GM18868 (cell line): ENCODE results near the gene P4HA2.
"Not testable (repeated sequence)": the region's sequence is repeated elsewhere in the genome, so short reads cannot be mapped to it uniquely, and the experiment has no call there.

ENCODE experiments used
- ATAC-seq: cut with Tn5 transposase; IDR thresholded peaks from one replicate; pipeline ENCODE4 v1.9.1; 2021; ENCODE audit warnings: mild to moderate bottlenecking, moderate library complexity; ENCODE audit not compliant: unreplicated experiment

P4HA2 gene

DNA sequence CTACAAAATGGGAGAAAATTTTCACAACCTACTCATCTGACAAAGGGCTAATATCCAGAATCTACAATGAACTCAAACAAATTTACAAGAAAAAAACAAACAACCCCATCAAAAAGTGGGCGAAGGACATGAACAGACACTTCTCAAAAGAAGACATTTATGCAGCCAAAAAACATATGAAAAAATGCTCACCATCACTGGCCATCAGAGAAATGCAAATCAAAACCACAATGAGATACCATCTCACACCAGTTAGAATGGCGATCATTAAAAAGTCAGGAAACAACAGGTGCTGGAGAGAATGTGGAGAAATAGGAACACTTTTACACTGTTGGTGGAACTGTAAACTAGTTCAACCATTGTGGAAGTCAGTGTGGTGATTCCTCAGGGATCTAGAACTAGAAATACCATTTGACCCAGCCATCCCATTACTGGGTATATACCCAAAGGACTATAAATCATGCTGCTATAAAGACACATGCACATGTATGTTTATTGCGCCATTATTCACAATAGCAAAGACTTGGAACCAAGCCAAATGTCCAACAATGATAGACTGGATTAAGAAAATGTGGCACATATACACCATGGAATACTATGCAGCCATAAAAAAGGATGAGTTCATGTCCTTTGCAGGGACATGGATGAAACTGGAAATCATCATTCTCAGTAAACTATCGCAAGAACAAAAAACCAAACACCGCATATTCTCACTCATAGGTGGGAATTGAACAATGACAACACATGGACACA, 65.9 kb downstream of the P4HA2 start:
- not testable (repeated sequence) for ATAC-seq

DNA sequence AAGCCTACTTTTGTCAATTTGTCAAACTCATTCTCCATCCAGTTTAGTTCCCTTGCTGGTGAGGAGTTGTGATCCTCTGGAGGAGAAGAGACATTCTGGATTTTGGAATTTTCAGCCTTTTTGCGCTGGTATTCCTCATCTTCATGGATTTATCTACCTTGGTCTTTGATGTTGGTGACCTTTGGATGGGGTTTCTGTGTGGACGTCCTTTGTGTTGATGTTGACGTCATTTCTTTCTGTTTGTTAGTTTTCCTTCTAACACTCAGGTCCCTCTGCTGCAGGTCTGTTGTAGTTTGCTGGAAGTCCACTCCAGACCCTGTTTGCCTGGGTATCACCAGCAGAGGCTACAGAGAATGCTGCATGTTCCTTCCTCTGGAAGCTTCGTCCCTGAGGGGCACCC, 71.2 kb downstream of the P4HA2 start:
- ATAC-seq: no peak

DNA sequence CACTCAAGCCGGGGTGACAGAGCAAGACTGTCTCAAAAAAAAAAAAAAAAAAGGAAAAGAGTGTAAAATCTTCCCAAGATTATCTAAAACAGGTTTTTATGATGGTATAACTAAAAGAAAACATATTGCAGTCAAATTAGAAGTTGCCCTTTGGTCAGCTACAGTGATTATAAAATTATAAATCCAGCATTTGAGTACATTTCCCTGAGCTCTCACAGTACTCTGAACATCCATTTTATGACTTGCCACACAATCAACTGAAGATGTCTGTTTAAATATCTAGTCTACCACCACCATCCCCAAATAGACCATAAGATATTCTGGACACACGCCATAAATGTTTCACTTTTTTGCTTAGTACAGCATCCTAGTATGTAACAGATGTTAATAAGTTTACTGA, 77.1 kb downstream of the P4HA2 start:
- no peak for ATAC-seq

GRCh38 chr5:132147663-132148062, 80.0 kb downstream of the P4HA2 start:
- no peak for ATAC-seq

GRCh38 chr5:132145326-132145725, 82.3 kb downstream of the P4HA2 start:
- not testable (repeated sequence) for ATAC-seq

DNA sequence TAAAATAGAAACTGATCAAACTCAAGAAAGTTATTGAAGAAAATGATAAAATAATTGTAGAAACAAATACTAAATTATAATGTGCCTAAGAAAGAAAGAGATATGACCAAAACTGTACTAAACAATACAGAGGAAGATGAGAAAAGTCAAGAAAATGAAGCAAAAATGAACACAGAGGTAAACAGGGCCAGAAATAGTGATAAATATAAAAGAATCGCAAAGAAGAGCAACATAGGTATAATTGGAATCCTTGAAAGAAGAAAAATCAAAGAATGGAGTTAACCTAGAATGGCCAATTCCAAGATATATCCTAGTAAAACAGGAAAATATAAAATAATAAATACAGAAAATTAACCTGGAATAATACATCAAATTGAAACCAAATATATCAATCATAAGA, 84.5 kb downstream of the P4HA2 start:
- ATAC-seq: no peak

- no peak for ATAC-seq
These were observed 85.2 kb downstream of the P4HA2 start for GRCh38 chr5:132142459-132142858.
